Caco-2 (cell line): Measurements from ENCODE around the gene ST6GAL2. TPM values are rescaled to one million over a fixed set of nuclear protein-coding genes. Genes with fewer than 3 reads are reported as not detected.

ENCODE experiments used
- BruUV-seq: library from RNA; stranded (reverse); fragments of 400-500 nt; replicated peaks from 2 replicates; lab custom pipeline; 2021; lab: Mats Ljungman, UMichigan
- CTCF ChIA-PET: fragments of 300-600 bp; sonication (Branson Sonifier 250); formaldehyde crosslinking; loops from one replicate; lab custom pipeline; 2022; ENCODE audit warnings: antibody characterized with exemption; lab: Charles Lee
- POLR2A ChIA-PET: fragments of 300-600 bp; sonication (Branson Sonifier 250); formaldehyde crosslinking; loops from one replicate; lab custom pipeline; 2022; ENCODE audit warnings: antibody characterized with exemption; lab: Charles Lee
- DNase-seq, 2 experiments: peaks; one replicate each; pipeline versions ENCODE4 v3.0.0 to v3.0.0-alpha.2; 2020 to 2022
- H3K27me3 ChIP-seq: replicated peaks from 2 replicates; pipeline ENCODE4 v1.6.0; 2011; ENCODE audit warnings: low read length; ENCODE audit not compliant: control insufficient read depth, insufficient read depth
- H3K36me3 ChIP-seq: 2 replicates; pipeline ENCODE4 v1.5.1; 2011; ENCODE audit warnings: low read length; ENCODE audit not compliant: control insufficient read depth, insufficient read depth
- H3K4me1 ChIP-seq: fragments of 250-450 bp; sonication (Bioruptor Pico); 2 replicates; pipeline ENCODE4 v1.5.1; 2020; ENCODE audit warnings: mild to moderate bottlenecking
- H3K4me3 ChIP-seq: 2 replicates; pipeline ENCODE4 v1.5.1; 2011; ENCODE audit warnings: low read depth, mild to moderate bottlenecking, control low read depth, low read length
- H3K9me3 ChIP-seq: fragments of 250-450 bp; sonication (Bioruptor Pico); 2 replicates; pipeline ENCODE4 v1.5.1; 2020; ENCODE audit warnings: mild to moderate bottlenecking, moderate library complexity
- H3K27ac Mint-ChIP-seq: one replicate; pipeline ENCODE4 v1.8.0; 2022; ENCODE audit warnings: mixed read lengths; ENCODE audit not compliant: unreplicated experiment
- H3K27me3 Mint-ChIP-seq: one replicate; pipeline ENCODE4 v1.8.0; 2022; ENCODE audit warnings: mixed read lengths; ENCODE audit not compliant: insufficient read depth, unreplicated experiment
- H3K36me3 Mint-ChIP-seq: one replicate; pipeline ENCODE4 v1.8.0; 2022; ENCODE audit warnings: mild to moderate bottlenecking, mixed read lengths; ENCODE audit not compliant: insufficient read depth, unreplicated experiment
- H3K4me1 Mint-ChIP-seq: one replicate; pipeline ENCODE4 v1.8.0; 2022; ENCODE audit warnings: low read depth, mixed read lengths; ENCODE audit not compliant: unreplicated experiment
- H3K4me3 Mint-ChIP-seq: one replicate; pipeline ENCODE4 v1.8.0; 2022; ENCODE audit warnings: mild to moderate bottlenecking, moderate library complexity, mixed read lengths; ENCODE audit not compliant: unreplicated experiment
- H3K9me3 Mint-ChIP-seq: one replicate; pipeline ENCODE4 v1.8.0; 2022; ENCODE audit warnings: mixed read lengths; ENCODE audit not compliant: unreplicated experiment
- intact Hi-C: fragments of 100-400 bp; cut with micrococcal nuclease; formaldehyde crosslinking; loops from one replicate; pipeline ENCODE4 v1.10.0; 2022; ENCODE audit not compliant: unreplicated experiment
- total RNA-seq: library from RNA; stranded (reverse); gene quantifications from 2 replicates; pipeline ENCODE4 v1.2.3, GENCODE V29; 2022
- TF ChIP-seq, protein P1 (sequence below), 2 experiments: fragments of 200-600 bp in 1 of 2; IDR thresholded peaks; 1 replicate in 1 of 2; 2 replicates in 1 of 2; pipeline versions ENCODE4 v1.5.1 to v1.8.0; 2011 to 2022; ENCODE audit warnings: antibody characterized with exemption in 1 of 2, control low read depth in 1 of 2, inconsistent platforms in 1 of 2, low read depth in 1 of 2, low read length in 1 of 2, mild to moderate bottlenecking in 1 of 2, moderate library complexity in 1 of 2; ENCODE audit not compliant: insufficient read depth in 1 of 2, severe bottlenecking in 1 of 2, unreplicated experiment in 1 of 2

Gene ST6GAL2
- total RNA-seq, 1 experiment from 2014 or later = not detected

GRCh38 chr2:106825161-106825560 is 60.8 kb downstream of the ST6GAL2 start:
- CTCF ChIA-PET = no interaction called here
- Mint-ChIP-seq H3K36me3 (no peaks in the 10 kb centered on the region), H3K4me3 (no peak overlapping the region), H3K4me1 (no peaks in the 10 kb centered on the region), H3K27ac (no peak overlapping the region), H3K9me3 (peaks cover 9% of the 10 kb centered on the region), H3K27me3 (peaks cover under 1% of the 10 kb centered on the region)
- DNase-seq = no peak
- Histone ChIP-seq H3K4me3 (no peak overlapping the region), H3K4me1 (no peaks in the 10 kb centered on the region), H3K9me3 (no peaks in the 10 kb centered on the region), H3K27me3 (no peaks in the 10 kb centered on the region), H3K36me3 (no peaks in the 10 kb centered on the region)
- POLR2A ChIA-PET = no interaction called here
- TF ChIP-seq, protein P1, sequence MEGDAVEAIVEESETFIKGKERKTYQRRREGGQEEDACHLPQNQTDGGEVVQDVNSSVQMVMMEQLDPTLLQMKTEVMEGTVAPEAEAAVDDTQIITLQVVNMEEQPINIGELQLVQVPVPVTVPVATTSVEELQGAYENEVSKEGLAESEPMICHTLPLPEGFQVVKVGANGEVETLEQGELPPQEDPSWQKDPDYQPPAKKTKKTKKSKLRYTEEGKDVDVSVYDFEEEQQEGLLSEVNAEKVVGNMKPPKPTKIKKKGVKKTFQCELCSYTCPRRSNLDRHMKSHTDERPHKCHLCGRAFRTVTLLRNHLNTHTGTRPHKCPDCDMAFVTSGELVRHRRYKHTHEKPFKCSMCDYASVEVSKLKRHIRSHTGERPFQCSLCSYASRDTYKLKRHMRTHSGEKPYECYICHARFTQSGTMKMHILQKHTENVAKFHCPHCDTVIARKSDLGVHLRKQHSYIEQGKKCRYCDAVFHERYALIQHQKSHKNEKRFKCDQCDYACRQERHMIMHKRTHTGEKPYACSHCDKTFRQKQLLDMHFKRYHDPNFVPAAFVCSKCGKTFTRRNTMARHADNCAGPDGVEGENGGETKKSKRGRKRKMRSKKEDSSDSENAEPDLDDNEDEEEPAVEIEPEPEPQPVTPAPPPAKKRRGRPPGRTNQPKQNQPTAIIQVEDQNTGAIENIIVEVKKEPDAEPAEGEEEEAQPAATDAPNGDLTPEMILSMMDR (IDR thresholded peaks at IDR 0.05; ENCODE audit: insufficient read depth in 1 of 2, low read depth in 1 of 2, low read length in 1 of 2, severe bottlenecking in 1 of 2, unreplicated experiment in 1 of 2) = no peak
- intact Hi-C loops = no loop called here
- BruUV-seq = no TSS peak

GRCh38 chr2:106816974-106817373 is 69.0 kb downstream of the ST6GAL2 start:
- DNase-seq = no peak
- TF ChIP-seq, protein P1 (IDR thresholded peaks at IDR 0.05; ENCODE audit: insufficient read depth in 1 of 2, low read depth in 1 of 2, low read length in 1 of 2, severe bottlenecking in 1 of 2, unreplicated experiment in 1 of 2) = no peak
- H3K4me3 Mint-ChIP-seq = no peak overlapping the region
- CTCF ChIA-PET = no interaction called here
- BruUV-seq = no TSS peak
- H3K9me3 Mint-ChIP-seq = no peaks in the 10 kb centered on the region
- Histone ChIP-seq H3K36me3 (no peaks in the 10 kb centered on the region), H3K27me3 (no peaks in the 10 kb centered on the region), H3K4me1 (no peaks in the 10 kb centered on the region), H3K9me3 (no peaks in the 10 kb centered on the region), H3K4me3 (no peak overlapping the region)
- H3K27ac Mint-ChIP-seq = no peak overlapping the region
- H3K4me1 Mint-ChIP-seq = no peaks in the 10 kb centered on the region
- POLR2A ChIA-PET = no interaction called here
- intact Hi-C loops = no loop called here
- H3K36me3 Mint-ChIP-seq = no peaks in the 10 kb centered on the region
- H3K27me3 Mint-ChIP-seq = peaks cover 10% of the 10 kb centered on the region

DNA sequence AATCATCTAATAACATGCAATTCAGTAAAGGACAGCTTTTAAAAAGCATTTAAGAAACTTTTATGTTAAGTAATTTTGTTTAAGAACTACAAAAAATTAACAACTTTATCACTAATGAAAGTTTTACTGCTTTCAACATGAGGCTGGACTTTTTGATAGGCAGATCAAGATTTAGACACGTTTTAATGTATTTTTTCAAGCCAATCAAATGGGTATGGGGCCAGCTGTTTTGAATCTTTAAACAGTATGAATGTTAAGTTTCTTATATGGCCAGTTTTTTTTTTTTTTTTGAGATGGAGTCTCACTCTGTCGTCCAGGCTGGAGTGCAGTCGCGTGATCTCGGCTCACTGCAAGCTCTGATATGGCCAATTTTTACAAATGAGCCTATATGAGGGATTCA is 73.1 kb downstream of the ST6GAL2 start:
- CTCF ChIA-PET = no interaction called here
- H3K4me1 Mint-ChIP-seq = no peaks in the 10 kb centered on the region
- Histone ChIP-seq H3K27me3 (no peaks in the 10 kb centered on the region), H3K9me3 (no peaks in the 10 kb centered on the region), H3K36me3 (no peaks in the 10 kb centered on the region), H3K4me3 (no peak overlapping the region), H3K4me1 (no peaks in the 10 kb centered on the region)
- H3K27ac Mint-ChIP-seq = no peak overlapping the region
- TF ChIP-seq, protein P1 (IDR thresholded peaks at IDR 0.05; ENCODE audit: insufficient read depth in 1 of 2, low read depth in 1 of 2, low read length in 1 of 2, severe bottlenecking in 1 of 2, unreplicated experiment in 1 of 2) = no peak
- peaks cover 2% of the 10 kb centered on the region for H3K27me3 Mint-ChIP-seq
- BruUV-seq = no TSS peak
- intact Hi-C loops = no loop called here
- POLR2A ChIA-PET = no interaction called here
- no peak overlapping the region for H3K4me3 Mint-ChIP-seq
- no peak for DNase-seq
- H3K9me3 Mint-ChIP-seq = no peaks in the 10 kb centered on the region
- H3K36me3 Mint-ChIP-seq = no peaks in the 10 kb centered on the region
